GM19324 (cell line): ENCODE data around the gene ASB6.

Experiments
- ATAC-seq: cut with Tn5 transposase; IDR thresholded peaks from one replicate; pipeline ENCODE4 v1.9.1; 2021; ENCODE audit warnings: mild to moderate bottlenecking, moderate library complexity; ENCODE audit not compliant: unreplicated experiment, low FRiP score

Gene ASB6

DNA sequence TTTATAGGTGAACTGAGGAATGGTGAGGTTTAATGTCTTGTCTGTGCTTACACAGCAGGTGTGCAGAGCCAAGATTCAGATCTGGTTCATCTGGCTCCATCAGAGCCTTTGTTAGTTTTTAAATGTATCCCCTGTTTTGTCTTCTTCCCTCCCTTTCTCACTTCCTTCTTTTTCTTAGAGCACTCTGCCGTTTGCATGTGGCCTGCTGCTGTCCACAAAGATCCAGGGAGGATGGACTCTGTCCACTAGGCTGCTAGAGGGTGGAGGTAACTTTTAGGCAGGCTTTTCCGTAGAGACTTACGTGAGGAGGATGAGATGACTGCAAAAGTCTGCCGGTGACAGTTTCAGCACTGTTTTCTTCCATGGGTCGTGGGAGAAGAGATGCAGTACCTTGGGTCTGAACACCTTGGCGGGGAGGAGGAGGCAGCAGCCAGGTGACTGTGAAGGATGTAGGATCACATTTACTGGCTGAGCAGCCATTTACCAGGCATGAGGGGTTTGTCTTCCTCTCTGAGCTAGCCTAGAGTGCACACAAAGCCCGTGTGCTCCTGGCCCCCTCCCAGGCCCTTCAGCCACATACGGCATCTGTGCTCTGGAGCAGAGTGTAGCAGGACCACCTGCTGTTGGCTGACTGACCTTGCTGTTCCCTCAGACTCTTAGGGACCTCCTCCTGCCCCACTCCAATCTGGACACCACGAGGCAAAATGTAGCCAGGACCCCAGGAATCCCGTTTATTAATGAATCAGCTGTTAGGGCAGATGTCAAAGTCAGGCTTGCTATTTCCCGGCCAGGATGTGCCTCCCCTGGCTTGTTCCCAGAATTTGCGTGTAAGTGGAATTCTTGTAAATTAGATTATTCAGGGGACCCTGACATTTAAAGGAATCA, 14.2 kb downstream of the ASB6 start:
- ATAC-seq = no peak

DNA sequence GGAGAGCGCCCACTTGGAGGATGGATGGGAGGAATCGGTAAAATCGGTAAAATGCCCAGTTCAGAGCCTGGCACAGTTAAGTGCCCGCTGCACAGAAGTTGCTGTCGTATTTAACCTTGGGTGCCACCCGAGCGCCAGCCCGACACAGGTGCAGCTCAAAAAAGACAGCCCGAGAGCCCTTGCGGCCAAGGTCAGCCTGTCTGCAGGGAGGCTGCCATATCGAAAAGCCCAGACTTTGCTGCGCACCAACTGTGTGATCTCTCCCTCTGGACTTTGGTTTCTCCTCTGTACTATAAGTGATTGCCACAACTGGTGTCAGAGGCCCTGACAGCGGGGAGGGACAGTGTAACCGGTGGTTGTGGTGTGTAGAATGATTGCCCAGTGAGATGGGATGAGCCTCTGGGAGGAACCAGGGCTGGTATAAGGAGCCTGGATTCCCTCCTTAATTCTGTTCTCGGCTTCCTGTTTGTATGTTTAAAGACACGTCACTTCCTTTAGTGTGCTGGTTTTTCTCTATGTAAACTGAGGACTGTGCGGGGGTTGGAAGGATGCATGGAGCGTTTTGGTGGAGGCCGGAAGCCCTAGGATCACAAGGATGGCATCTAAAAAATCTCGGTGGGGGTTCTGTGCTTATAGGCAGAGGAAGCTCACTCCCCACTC, 15.2 kb downstream of the ASB6 start:
- peak; percentile 13 for ATAC-seq

DNA sequence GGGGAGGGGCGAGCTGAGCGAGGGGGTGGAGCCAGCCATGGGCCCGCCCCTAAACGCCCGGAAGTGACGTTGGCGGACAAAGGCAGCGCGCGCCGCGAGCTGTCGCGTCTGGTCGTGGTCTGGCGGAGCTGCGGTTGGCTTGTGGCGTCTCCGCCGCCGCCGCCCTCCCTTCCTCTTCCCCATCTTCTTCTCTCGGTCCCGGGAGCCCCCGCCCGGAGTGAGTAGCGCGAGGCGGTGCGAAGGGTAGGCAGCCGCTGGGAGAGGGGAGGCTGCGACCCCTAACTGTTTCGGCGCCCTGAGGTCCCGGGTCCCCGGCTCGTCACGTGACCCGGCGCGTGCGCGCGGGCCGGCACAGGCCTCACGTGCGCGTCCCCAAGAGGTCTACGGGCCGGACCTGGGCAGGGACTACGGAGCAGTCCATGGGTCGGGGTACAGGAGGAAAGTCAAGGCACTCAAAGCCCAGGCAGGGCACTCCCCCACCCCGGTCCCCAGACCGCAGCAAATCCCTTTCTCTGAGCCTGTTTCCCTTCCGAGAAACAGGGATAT, 15.8 kb downstream of the ASB6 start, which contains the start of gene NTMT1:
TSS of gene NTMT1 (plus strand) at position 85 of the 546 bp plus-strand sequence. CDS start 6,541 bp downstream, outside the sequence.
- ATAC-seq = peak; percentile 77

DNA sequence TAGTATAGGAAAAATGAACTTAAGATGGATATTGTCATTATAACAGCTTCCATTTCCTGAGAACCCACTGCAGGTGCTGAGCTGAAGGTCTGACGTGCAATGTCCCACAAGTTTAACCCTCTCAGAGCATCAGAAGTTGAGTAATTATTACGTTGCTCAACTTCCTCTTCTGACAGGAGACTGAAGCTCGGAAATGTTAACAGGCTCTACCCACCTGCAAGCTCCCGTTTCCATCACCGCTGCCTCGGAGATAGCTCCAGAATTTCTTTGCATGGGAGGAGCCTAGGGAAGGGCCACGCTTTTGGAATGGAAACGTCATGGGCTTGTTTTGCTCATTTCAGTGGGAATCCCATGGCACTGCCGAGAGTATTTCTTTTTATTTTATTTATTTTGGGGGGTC, 17.0 kb downstream of the ASB6 start:
- no peak for ATAC-seq

DNA sequence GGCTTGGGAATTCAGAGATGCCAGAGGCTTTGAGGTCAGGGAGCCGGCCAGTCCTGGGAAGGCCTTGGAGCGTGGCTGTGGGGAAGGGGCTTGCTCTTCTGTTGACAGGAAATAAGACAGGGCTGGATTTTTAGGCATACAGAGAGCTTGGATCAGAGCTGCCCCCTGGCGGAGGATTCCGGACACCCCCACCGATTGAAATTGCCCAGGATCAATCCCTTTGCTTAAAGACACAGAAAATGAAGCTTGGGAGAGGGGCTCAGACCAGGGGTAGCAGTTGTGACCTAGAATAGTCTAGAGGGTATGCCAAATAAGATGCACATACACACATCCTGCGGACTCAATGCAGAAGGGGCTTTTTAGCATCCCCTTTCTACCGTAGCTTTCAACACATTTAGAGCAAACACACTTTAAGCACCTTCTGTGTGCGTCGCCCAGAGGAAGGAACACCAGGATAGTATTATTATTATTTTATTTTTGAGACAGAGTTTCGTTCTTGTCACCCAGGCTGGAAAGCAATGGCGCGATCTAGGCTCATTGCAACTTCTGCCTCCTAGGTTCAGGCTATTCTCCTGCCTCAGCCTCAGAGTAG, 17.7 kb downstream of the ASB6 start:
- ATAC-seq = no peak

DNA sequence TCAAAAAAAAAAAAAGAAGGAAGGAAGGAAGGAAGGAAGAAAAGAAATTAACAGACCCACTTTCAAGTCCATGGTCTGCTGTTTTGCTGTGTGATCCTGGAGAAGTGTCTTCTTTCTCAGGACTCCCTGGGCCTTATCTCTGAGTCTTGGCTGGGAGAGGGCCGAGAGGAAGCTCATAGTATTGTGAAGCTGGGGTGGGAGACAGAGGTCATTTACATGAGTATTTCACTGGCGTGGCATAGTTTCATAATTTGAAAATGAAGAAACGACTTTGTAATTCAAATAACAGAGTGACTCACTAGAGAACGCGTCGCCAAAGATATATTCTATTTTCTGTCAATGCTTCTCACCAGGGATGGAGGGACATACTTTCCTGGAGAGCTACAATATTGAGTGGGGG, 18.6 kb downstream of the ASB6 start:
- ATAC-seq = no peak

DNA sequence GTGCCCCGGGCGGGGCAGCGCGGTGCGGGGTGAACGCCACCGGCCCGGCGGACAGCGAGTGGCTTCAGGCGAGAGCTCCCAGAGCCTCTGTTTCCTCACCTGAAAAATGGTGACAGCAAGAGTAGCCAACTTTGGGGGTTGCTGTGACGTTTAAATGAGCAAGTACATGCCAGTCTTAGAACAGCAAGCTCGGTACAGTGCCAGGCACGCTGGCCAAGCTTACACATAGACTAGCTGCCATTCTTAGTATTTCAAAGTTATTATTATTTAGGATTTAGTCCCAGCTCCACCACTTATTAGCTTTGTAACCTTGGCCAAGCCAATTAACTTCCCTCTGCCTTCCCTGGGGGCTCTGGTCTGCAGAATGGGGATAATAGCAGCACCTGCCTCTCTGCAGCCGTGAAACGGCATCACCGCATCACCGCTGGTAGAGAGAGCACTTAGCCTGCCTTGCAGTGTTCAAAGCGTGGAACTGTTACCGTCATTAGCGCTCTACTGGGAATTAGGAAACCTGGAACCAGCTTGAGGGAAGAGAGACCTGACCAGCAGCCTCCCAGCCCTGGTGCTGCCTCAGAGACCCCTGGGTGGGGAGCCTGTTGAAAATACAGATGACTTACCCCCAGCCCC, 21.2 kb downstream of the ASB6 start, which contains the start of gene C9orf50:
TSS of gene C9orf50 (minus strand) at position 433 of the 627 bp plus-strand sequence. CDS start 527 bp downstream, outside the sequence.
- no peak for ATAC-seq

DNA sequence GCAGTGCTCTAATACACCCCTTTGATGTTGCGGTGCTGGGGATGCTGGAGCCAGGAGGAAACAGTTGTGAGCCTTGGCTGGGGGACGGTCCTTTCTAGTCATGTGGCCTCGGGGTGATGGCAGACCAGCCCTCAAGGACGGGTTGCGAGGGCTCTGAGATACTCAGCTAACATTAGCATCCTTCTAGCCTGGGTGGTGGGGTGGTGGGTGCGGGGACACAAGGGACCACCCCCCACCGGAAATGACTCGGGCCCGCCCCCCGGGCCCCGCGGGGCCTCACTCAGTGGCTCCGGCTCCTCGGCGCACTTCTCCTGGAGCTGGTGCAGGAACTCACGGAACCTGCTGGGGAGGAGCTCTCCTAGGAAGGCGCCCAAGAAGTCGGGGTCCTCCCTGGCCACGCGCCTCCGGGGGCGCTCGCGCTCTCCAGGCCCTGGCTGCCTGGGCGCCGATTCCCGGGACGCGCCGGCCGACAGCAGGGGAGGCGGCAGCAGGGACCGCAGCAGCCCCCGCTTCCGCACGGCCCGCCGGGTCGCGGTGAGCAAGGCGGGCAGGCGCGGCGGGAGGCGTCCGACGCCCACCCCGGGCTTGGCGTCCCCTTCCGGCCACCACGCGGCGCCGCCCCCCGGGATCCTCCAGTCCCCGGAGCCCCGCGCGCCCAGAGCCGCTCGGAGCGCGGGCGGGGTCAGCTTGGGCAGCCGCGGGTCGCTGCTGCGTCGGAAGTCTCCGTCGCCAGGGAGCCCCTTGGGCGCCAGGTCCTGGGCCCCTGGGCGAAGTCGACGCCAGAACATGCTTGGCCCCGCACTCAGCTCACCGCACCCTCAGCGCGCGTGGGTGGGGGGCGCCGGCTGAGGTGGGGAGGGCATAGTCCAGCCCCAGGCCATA, 21.9 kb downstream of the ASB6 start:
- ATAC-seq = no peak

DNA sequence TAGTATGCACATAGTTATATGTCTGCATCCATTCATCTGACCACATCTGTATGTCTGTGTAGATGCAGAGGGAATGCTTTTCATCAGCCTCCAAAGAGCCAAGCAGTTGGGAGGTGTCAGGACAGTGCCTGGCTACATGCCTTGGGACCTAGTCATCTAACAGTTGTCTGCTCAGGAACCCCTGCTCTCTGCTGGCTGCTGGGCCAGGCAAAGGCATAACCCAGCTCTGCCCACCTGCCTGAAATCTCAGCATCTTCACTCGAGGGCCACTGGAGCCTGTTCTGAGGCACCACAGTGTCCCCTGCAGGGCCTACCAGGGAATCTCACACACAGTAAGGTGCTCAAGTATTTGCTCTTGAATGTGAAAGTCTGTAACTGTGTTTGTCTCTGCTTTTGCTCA, 24.8 kb downstream of the ASB6 start:
- no peak for ATAC-seq

DNA sequence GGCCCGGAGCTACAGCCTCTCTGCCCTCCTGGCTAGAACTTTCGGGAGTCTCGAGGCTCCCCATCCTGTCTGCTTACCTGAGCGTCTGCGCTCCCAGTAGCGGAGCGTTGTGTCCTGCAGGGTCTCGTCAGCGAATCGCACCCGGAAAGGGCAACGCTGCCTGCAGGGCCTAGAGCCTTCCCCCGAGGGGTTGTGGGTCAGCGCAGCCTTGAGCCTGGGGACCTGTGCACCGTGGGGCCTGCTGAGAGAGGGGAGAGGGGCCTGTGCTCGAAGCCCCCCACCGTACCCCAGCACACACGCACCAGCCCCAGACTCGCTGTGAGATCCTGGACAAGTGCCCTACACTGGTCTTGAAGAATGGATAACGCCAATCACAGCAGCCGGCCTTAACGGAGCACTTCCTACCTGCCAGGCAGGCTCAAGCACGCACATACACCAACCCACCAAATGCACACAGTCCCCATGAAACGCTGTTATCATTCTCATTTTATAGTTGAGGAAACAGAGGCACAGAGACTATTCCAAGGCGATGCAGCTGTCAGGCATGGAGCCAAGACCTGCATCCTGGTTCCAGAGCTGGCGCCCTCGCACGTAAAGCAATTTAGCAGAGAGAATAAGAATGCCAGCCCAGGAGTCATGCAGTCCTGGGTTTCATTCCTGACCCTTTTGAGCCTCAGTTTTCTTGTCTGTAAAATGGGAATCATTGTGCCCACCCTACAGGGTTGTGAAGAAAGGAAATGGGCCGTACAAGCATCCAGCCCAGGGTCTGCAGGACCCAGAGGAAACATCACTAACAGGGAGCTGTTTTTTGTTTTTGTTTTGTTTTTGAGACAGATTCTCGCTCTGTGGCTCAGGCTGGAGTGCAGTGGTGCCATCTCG, 26.3 kb downstream of the ASB6 start:
- no peak for ATAC-seq

DNA sequence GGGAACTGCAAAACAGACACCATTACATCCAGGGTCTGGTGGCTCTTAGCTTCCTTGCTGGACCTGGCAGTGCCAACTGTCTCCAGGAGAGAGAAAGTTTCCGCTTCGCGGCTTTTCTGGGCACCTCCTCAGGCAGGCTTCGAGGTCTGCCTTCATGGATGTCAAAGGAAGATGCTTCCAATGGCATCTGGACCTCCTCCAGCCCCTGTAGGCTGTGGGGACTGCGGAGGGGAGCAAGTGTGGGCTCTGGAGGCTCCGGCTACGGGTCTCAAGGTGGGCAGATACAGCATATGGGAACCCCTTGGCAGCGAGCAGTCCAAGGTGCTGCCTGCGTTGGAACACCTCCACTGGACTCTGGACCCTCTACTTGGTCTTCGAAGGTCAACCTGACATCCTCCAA, 27.0 kb downstream of the ASB6 start:
- ATAC-seq = no peak

DNA sequence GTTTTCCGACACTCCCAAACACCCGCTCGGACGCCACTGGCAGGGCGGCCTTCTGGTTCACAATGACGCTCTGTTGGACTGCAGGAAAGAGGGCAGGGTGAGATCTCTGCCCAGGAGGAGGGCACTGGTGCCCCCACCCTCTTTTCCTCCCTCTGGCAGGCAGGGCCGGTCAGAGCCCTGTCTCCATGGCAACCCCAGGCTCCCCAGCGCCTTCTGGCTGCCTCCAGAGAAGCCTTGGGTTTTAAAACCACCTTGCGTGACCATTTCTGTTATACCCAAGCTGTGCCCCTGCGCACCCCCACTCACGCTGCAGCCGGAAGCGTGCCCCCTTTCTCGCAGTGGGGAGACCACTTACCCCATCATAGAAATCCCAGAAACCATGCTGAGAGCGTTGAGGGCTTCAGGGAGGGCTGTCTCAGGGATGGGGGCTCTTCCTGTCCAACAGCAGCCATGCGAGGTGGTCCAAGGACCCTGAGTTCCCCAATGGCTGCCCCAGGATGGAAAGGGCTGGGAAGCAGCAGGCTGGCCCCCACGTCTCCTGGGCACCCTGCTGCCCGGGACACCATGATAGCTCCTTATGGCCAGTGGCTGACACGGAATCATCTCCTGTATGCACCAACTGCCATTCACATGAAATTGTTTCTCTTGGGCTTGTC, 28.3 kb downstream of the ASB6 start:
- ATAC-seq = no peak

DNA sequence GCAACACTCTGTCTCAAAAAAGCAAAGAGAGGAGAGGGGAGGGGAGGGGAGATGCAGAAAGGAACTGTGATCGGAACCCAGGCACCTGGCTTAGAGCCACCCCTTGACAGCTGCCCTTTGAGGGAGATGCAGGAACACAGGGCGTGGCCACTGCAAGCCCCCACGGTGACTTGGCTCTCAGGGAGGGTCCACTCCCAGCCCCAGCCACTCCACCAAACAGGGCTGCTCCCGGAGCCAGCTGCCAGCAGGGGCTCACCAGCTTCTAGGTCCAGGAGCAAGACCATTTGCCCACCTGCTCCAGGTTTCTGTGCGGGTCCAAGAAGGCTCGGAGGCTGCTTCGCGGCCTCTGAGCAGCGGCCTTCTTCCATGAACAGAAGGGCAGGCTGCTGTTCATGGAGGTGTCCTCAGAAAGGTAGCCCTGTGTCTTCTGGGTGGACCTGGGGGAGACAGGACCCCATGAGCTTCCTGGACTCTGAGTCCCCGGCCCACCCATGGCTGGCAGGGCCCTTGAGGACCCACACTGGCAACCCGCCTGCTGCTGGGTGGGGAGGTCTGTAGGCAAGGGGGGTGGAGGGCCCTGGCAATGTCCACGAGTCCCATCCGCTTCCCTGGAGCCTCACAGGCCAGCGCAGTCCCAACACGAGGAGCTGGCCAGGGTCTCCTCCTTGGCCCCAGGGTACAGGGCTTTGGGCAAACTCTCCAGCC, 29.0 kb downstream of the ASB6 start:
- no peak for ATAC-seq

DNA sequence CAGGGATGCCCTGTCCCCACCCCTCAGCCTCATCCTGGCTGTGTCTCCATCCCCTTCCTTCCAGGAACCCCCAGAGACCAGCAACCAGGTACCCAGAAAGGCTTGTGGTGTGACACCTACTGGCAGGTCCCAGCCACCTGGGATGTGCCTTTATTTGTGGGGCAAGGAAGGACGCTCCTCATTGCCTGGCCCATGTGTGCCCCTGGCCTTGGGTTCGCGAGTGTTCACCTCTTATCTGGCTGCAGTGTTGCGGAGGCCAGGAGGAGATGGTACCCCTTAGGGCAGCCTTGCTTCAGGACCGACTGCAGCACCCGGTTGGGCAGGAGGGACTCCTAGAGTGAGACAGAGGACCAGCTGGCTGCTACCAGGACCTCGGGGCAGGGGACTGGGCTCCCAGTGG, 29.8 kb downstream of the ASB6 start:
- ATAC-seq = no peak

DNA sequence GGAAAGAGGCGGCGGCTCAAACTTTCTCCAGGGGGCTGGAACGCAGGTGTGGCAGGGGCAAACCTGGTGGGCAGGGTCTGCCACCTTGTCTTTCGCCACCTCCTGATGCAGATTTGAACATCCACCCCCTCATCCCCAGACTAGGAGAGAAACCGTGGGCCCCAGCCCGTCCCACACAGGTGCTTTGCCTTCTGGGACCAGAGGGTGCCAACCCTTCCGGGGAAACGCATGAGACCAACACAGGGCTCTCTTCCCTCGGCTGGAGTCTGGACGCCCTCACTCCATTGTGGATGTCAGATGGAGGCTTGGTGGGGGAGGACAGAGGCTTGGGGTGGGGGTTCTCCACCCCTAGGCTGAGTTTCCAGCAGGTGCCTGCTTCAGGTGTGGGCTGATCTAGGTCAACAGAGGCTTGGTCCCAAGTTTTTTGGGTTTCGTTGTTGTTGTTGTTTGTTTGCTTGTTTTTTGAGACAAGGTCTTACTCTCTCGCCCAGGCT, 30.6 kb downstream of the ASB6 start:
- ATAC-seq = no peak

DNA sequence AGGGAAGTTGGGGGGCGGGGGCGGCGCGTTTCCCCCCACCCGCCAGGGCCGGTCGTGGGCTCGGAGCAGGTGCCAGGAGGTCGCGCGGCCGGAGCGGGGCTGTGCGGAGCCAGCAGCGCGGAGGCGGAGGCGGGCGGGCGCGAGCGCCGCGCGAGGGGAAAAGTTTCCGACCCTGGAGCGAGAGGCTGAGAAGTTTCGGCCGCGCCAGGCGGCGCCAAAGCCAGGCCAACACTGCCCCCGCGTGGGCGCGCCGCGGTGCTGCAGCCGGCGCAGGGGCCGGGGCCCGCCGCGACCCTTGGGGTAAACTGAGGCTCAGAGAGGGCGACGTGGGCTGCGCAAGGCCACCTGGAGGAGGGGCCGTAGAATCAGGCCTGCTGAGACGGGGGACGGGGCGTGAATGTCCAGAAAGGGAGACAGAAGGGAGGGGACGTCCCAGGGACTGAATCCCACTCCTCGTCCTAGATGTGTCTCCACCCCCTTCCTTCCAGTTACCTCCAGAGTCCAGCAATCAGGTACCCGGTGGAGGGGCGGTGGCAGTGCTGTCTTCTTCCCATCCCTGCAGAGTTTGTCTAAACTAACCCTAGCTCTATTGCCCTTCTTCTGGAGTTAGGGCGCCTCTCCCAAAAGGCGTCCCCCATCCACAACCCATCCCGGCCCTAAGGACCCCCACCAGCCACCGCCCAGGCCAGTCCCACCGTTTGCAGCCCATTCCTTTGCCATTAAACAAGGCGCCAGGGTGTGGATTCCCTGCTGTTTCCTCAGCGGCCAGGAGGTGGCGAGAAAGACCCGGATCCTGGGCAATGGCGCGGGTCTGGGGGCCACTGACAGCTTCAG, 31.3 kb downstream of the ASB6 start:
- ATAC-seq = peak; percentile 63

DNA sequence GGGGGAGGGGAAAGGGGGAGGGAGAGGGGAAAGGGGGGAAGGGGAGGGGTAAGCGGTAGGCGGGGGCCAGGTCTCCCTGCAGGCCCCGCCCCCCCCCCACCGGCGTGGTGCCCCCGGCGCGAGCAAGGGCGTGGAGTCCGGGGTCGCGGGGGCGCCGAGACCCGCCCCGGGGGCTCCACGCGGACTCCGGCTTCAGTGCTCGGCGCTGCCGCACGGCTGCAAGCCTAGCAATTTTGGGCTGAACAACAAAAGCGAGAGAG, 31.8 kb downstream of the ASB6 start:
- no peak for ATAC-seq
